HEK293 (cell line): Measurements from ENCODE around the gene TRMT112.

Source experiments
- CTCF ChIA-PET: fragments of 350-600 bp; formaldehyde crosslinking; extraction: SDS; loops from one replicate; lab custom pipeline; 2021; ENCODE audit warnings: antibody characterized with exemption; lab: Yijun Ruan, JAX
- POLR2A ChIA-PET: fragments of 300-600 bp; formaldehyde crosslinking; extraction: SDS; loops from one replicate; lab custom pipeline; 2020; ENCODE audit warnings: antibody characterized with exemption, inconsistent platforms; lab: Yijun Ruan, JAX
- H3K27ac ChIP-seq: fragments of 200-500 bp; sonication (Bioruptor generic); 2 replicates; pipeline ENCODE4 v1.5.1; 2014; ENCODE audit warnings: low read depth, low read length, control low read depth, inconsistent platforms; ENCODE audit errors: extremely low read depth
- H3K36me3 ChIP-seq, 2 experiments: fragments of 200-500 bp in 1 of 2; sonication (Bioruptor generic) in 1 of 2; 1 replicate in 1 of 2; 2 replicates in 1 of 2; pipeline ENCODE4 v1.5.1; 2014 to 2017; ENCODE audit warnings: inconsistent platforms in 2 of 2, low read length in 2 of 2; ENCODE audit not compliant: control insufficient read depth in 2 of 2, insufficient read depth in 1 of 2
- H3K4me1 ChIP-seq: fragments of 200-500 bp; sonication (Bioruptor generic); 2 replicates; pipeline ENCODE4 v1.5.1; 2014; ENCODE audit warnings: mild to moderate bottlenecking, low read length, inconsistent platforms; ENCODE audit not compliant: control insufficient read depth, insufficient read depth
- H3K4me3 ChIP-seq: 2 replicates; pipeline ENCODE4 v1.5.1; 2011; ENCODE audit warnings: low read depth, mild to moderate bottlenecking, control low read depth, low read length, moderate library complexity
- H3K9me3 ChIP-seq: fragments of 200-500 bp; sonication (Bioruptor generic); 2 replicates; pipeline ENCODE4 v1.5.1; 2014; ENCODE audit warnings: low read depth, low read length, inconsistent platforms; ENCODE audit not compliant: control insufficient read depth, insufficient read depth
- KLF9 ChIP-seq: fragments of 450-650 bp; formaldehyde crosslinking; IDR thresholded peaks from 2 replicates; pipeline ENCODE4 v1.5.1; 2016; ENCODE audit warnings: missing biosample characterization, missing genetic modification characterization, low read depth
- PRDM2 ChIP-seq: fragments of 450-650 bp; formaldehyde crosslinking; IDR thresholded peaks from 2 replicates; pipeline ENCODE4 v1.5.1; 2016; ENCODE audit warnings: missing biosample characterization, missing genetic modification characterization, borderline replicate concordance
- SCRT2 ChIP-seq: fragments of 450-650 bp; formaldehyde crosslinking; IDR thresholded peaks from 2 replicates; pipeline ENCODE4 v1.5.1; 2016; ENCODE audit warnings: missing biosample characterization, missing genetic modification characterization
- SP2 ChIP-seq: fragments of 450-650 bp; formaldehyde crosslinking; IDR thresholded peaks from 2 replicates; pipeline ENCODE4 v1.5.1; 2016; ENCODE audit warnings: missing biosample characterization, missing genetic modification characterization
- SP3 ChIP-seq: fragments of 450-650 bp; formaldehyde crosslinking; IDR thresholded peaks from 2 replicates; pipeline ENCODE4 v1.5.1; 2016; ENCODE audit warnings: missing biosample characterization, missing genetic modification characterization
- ZBTB20 ChIP-seq: fragments of 450-650 bp; formaldehyde crosslinking; IDR thresholded peaks from 2 replicates; pipeline ENCODE4 v1.5.1; 2016; ENCODE audit warnings: missing biosample characterization, missing genetic modification characterization
- ZBTB49 ChIP-seq: fragments of 450-650 bp; formaldehyde crosslinking; IDR thresholded peaks from 2 replicates; pipeline ENCODE4 v1.5.1; 2016; ENCODE audit warnings: missing biosample characterization, missing genetic modification characterization, low read depth
- ZNF112 ChIP-seq: fragments of 450-650 bp; formaldehyde crosslinking; IDR thresholded peaks from 2 replicates; pipeline ENCODE4 v1.5.0; 2017; ENCODE audit warnings: missing biosample characterization, missing genetic modification characterization
- ZNF138 ChIP-seq: fragments of 450-650 bp; formaldehyde crosslinking; IDR thresholded peaks from 2 replicates; pipeline ENCODE4 v1.5.1; 2016; ENCODE audit warnings: missing biosample characterization, missing genetic modification characterization, borderline replicate concordance
- ZNF175 ChIP-seq: fragments of 450-650 bp; formaldehyde crosslinking; IDR thresholded peaks from 2 replicates; pipeline ENCODE4 v1.5.1; 2016; ENCODE audit warnings: missing biosample characterization, missing genetic modification characterization
- ZNF214 ChIP-seq: fragments of 450-650 bp; formaldehyde crosslinking; IDR thresholded peaks from 2 replicates; pipeline ENCODE4 v1.5.1; 2017; ENCODE audit warnings: missing biosample characterization, mild to moderate bottlenecking, missing genetic modification characterization, borderline replicate concordance
- ZNF24 ChIP-seq: fragments of 450-650 bp; formaldehyde crosslinking; IDR thresholded peaks from 2 replicates; pipeline ENCODE4 v1.5.1; 2016; ENCODE audit warnings: missing biosample characterization, missing genetic modification characterization
- ZNF292 ChIP-seq: fragments of 450-650 bp; formaldehyde crosslinking; IDR thresholded peaks from 2 replicates; pipeline ENCODE4 v1.5.1; 2016; ENCODE audit warnings: low read depth, missing biosample characterization, missing genetic modification characterization, borderline replicate concordance
- ZNF335 ChIP-seq: fragments of 450-650 bp; formaldehyde crosslinking; conservative IDR thresholded peaks from 2 replicates; pipeline ENCODE4 v1.5.1; 2016; ENCODE audit warnings: missing biosample characterization, missing genetic modification characterization
- ZNF426 ChIP-seq: fragments of 450-650 bp; formaldehyde crosslinking; IDR thresholded peaks from 2 replicates; pipeline ENCODE4 v1.5.1; 2017; ENCODE audit warnings: missing biosample characterization, missing genetic modification characterization, mild to moderate bottlenecking, inconsistent platforms, moderate library complexity
- ZNF558 ChIP-seq: fragments of 450-650 bp; formaldehyde crosslinking; IDR thresholded peaks from 2 replicates; pipeline ENCODE4 v1.5.1; 2016; ENCODE audit warnings: missing biosample characterization, missing genetic modification characterization
- ZSCAN23 ChIP-seq: fragments of 450-650 bp; formaldehyde crosslinking; IDR thresholded peaks from 2 replicates; pipeline ENCODE4 v1.5.1; 2016; ENCODE audit warnings: missing biosample characterization, missing genetic modification characterization

The TRMT112 gene

DNA sequence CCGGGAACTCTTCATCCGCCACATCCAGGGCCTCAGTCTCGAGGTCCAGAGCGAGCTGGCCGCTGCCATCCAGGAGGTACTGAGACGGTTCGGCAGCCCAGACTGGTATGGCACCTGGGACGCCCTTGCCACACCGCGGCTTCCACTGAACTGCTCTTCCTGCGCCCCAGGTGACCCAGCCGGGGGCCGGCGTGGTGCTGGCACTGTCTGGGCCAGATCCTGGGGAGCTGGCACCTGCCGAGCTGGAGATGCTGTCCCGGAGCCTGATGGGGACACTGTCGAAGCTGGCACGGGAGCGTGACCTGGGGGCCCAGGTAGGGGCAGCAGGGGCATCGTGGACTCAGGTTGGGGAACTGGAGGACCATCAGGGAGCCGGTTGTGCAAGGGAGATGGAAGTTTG, 24.1 kb upstream of the TRMT112 start:
- H3K27ac ChIP-seq: no peak overlapping the region
- H3K36me3 ChIP-seq: no peaks in the 10 kb centered on the region
- CTCF ChIA-PET: interaction anchor here (0.5 to 7.9 kb wide), 7 partner anchors 9 to 219 kb away, joined by 3 to 86 read pairs (median 9); partner anchors contain the start of genes ESRRA, PRDX5 and TRMT112
- no peaks in the 10 kb centered on the region for H3K9me3 ChIP-seq
- no peak overlapping the region for H3K4me3 ChIP-seq
- no peaks in the 10 kb centered on the region for H3K4me1 ChIP-seq
- POLR2A ChIA-PET: interaction anchor here (1.4 to 2.2 kb wide), 2 partner anchors 15 to 23 kb away, joined by 5 to 19 read pairs; partner anchors contain the start of genes PRDX5 and TRMT112
- no peak for TF ChIP-seq ZNF175 (tag by site-specific recombination)
- no peak for TF ChIP-seq ZNF335 (tag by site-specific recombination)
- no peak for TF ChIP-seq ZBTB49 (tag by site-specific recombination)
- no peak for TF ChIP-seq ZNF138 (tag by site-specific recombination)
- no peak for TF ChIP-seq ZNF558
- TF ChIP-seq ZNF426 (tag by site-specific recombination): no peak
- TF ChIP-seq PRDM2 (tag by site-specific recombination): no peak
- no peak for TF ChIP-seq ZNF24 (tag by site-specific recombination)
- TF ChIP-seq ZNF214 (tag by site-specific recombination): no peak
- TF ChIP-seq ZNF292 (tag by site-specific recombination): no peak
- TF ChIP-seq, all 188 proteins: peak for 0

DNA sequence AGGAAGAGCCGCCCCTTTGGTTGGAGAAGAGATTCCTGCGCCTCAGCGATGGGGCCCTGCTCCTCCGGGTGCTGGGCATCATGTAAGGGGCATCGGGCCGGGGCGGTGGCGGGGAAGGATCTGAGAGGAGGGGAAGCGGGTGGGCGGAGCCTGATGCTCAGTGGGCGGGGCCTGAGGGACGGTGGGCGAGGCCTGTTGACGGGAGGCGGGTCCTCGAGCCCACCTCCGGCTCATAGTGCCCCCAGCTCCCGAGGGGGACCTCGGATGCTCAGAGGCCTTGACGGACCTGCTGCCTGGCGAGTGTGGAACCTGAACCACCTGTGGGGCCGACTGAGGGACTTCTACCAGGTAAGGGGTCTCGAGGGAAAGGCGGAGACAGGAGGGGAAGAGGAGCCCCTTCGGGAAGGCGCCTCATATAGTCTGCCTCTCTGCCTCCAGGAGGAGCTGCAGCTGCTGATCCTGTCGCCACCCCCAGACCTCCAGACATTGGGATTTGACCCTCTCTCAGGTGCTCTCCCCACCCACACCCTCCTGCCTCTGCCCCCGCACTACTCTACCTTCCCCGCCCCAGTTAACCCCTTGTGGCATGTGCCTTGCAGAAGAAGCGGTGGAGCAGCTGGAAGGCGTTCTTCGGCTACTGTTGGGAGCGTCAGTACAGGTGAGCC, 23.4 kb upstream of the TRMT112 start:
- POLR2A ChIA-PET: interaction anchor here (0.6 to 2.2 kb wide), 2 partner anchors 16 to 29 kb away, joined by 3 to 5 read pairs; no protein-coding TSS in a partner anchor
- H3K4me3 ChIP-seq: no peak overlapping the region
- no peaks in the 10 kb centered on the region for H3K36me3 ChIP-seq
- CTCF ChIA-PET: interaction anchor here (0.5 to 7.9 kb wide), 7 partner anchors 9 to 220 kb away, joined by 3 to 86 read pairs (median 4); partner anchors contain the start of genes PRDX5 and TRMT112
- H3K27ac ChIP-seq: no peak overlapping the region
- no peak for TF ChIP-seq PRDM2 (tag by site-specific recombination)
- peak; percentile 40 for TF ChIP-seq SP3 (tag by site-specific recombination)
- no peak for TF ChIP-seq ZNF112 (tag by site-specific recombination)
- TF ChIP-seq ZSCAN23 (tag by site-specific recombination): no peak
- TF ChIP-seq KLF9 (tag by site-specific recombination): 0 out of 2 replicates have a peak, but pooled peaks have one; percentile 12
- TF ChIP-seq SP2: peak; percentile 47
- no peak for TF ChIP-seq ZBTB20 (tag by site-specific recombination)
- 0 out of 2 replicates have a peak, but pooled peaks have one; percentile 19 for TF ChIP-seq SCRT2
- no peaks in the 10 kb centered on the region for H3K9me3 ChIP-seq
- H3K4me1 ChIP-seq: no peaks in the 10 kb centered on the region
